Measurements from ENCODE around the gene POLR1D.
"Not testable (repeated sequence)": the region's sequence is repeated elsewhere in the genome, so short reads cannot be mapped to it uniquely, and the experiment has no call there.

POLR1D gene

GRCh38 chr13:27619093-27619727, 2.5 kb upstream of the POLR1D start:
- no peak for DNase-seq

GRCh38 chr13:27619728-27620376, 1.8 kb upstream of the POLR1D start:
- no peak for DNase-seq

- DNase-seq, result peak; percentile 99
These were observed 1.1 kb upstream of the POLR1D start, which contains the start of gene LNX2 for GRCh38 chr13:27620377-27621115. LNX2 (minus strand) TSS chr13:27620529; CDS start chr13:27581703, 38,826 bp downstream.

- DNase-seq, result no peak
These were observed 651 bp upstream of the POLR1D start for GRCh38 chr13:27621116-27621365.

GRCh38 chr13:27622102-27622820, 569 bp downstream of the POLR1D start:
- DNase-seq, result no peak

- no peak for DNase-seq
These were observed 1.2 kb downstream of the POLR1D start for GRCh38 chr13:27622881-27623280.

GRCh38 chr13:27624071-27624470, 2.4 kb downstream of the POLR1D start:
- no peak for DNase-seq

GRCh38 chr13:27625839-27626238, 4.1 kb downstream of the POLR1D start:
- DNase-seq, result no peak

- no peak for DNase-seq
These were observed 5.7 kb downstream of the POLR1D start for GRCh38 chr13:27627380-27627779.

GRCh38 chr13:27628081-27628480, 6.4 kb downstream of the POLR1D start:
- DNase-seq, result no peak

GRCh38 chr13:27628766-27629165, 7.1 kb downstream of the POLR1D start:
- not testable (repeated sequence) for DNase-seq

- no peak for DNase-seq
These were observed 9.5 kb downstream of the POLR1D start for GRCh38 chr13:27631156-27631555.

GRCh38 chr13:27631665-27632064, 10.0 kb downstream of the POLR1D start:
- DNase-seq, result no peak

GRCh38 chr13:27632214-27632613, 10.5 kb downstream of the POLR1D start:
- no peak for DNase-seq

GRCh38 chr13:27632648-27633047, 11.0 kb downstream of the POLR1D start:
- no peak for DNase-seq

GRCh38 chr13:27634231-27634630, 12.5 kb downstream of the POLR1D start:
- no peak for DNase-seq

- DNase-seq, result no peak
These were observed 13.1 kb downstream of the POLR1D start for GRCh38 chr13:27634791-27635190.

GRCh38 chr13:27635266-27635665, 13.6 kb downstream of the POLR1D start:
- no peak for DNase-seq

GRCh38 chr13:27636589-27637288, 15.0 kb downstream of the POLR1D start:
- no peak for DNase-seq

GRCh38 chr13:27637289-27637626, 15.6 kb downstream of the POLR1D start:
- DNase-seq, result no peak

- no peak for DNase-seq
These were observed 16.3 kb downstream of the POLR1D start for GRCh38 chr13:27638001-27638400.

GRCh38 chr13:27638521-27638920, 16.8 kb downstream of the POLR1D start:
- peak; percentile 49 for DNase-seq

GRCh38 chr13:27639186-27639585, 17.5 kb downstream of the POLR1D start:
- DNase-seq, result no peak
